ENCODE data around the gene MSANTD1.

Gene MSANTD1

DNA sequence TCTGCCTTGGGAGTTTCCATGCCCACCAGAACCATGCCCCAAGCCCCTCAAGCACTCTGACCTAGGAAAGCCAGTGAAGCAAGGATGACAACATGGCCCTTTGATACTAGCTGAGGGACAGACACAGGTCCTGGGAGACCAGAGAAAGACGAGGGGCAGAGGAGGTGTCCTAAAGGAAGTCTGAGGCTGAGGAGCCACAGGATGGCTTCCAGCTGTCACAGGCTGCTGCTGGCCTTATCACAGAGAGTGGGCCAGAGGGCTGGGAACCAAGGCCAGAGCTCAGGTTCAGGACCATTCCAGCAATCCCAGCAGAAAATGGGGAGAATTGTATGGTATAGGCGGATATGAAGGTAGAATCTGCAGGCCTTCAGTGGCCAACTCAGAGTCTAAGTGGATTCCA is 31.7 kb upstream of the MSANTD1 start:
- DNase-seq = no peak

GRCh38 chr4:3217771-3218170 is 31.2 kb upstream of the MSANTD1 start:
- no peak for DNase-seq

DNA sequence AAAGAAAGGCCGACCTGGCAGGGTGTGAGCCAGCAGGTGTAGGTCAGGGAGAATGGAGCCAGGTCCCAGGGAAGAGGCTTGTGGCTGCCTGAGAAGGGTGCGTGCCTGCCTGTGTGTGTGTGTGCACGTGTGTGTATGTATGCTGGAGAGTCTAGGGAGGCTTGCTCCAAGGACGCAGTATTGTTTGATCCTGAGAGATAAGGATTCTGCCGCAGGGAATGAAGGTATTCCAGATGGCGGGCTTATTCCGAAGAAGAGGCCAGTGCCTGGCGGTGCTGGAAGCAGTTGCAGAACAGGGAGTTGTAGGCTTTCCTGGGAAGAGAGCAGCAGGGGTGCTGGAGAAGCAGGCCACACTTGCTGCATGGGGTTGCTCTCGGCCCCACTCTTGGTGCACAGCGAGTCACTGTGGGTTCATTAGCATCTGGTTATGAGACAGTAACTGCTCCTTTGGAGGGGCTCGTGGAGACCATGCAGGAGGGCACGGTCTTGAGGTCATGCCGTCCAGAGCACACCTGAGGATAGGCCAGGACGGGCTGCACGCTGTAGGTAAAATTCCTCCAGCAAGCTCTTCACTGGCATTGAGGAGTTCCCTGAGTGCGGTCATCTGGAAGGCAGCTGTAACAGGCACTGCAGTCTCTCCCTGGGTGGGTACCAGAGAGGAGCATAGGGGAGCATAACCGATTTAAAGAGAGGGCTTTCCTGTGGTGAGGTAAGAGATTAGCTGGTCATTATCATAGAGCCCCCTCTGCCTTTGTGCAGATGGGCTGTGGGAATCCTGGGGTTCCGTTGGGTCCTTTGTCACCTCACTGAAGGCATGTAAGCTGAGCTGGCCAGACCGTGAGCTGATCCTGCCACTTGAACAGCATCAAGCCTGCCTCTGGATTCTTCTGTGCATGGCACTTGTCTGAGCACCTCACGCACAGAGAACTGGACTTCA is 29.9 kb upstream of the MSANTD1 start:
- no peak for DNase-seq

DNA sequence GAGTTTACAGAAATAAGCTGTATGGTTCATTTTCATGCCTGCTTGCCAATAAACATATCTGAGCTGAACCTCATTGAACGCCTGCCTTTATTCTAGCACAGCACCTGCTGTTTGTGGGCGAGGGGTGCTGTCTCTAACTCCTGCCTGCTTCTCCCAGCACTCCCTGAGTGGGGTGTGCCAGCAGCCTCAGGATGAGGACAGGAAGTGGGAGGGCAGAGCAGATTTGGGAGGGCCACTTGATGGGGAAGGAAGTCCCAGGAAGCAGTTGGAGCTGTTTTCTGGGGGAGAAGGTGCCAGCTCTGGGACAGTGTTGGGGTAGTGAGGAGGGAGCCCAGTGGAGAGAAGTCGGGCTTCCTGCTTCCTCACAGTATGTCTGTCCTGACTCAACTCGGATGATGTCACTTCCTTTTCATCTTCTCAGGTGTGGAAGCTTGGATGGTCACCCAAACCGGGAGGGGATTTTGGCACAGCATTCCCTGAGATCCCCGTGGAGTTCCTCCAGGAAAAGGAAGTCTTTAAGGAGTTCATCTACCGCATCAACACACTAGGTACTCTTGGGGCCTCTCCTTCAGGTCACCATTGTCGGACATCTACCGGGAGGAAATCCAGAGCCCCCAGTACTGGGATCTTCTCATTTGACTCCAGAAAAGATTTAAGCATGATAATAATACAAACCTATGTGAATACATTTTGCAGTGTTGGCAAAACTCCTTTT is 29.0 kb upstream of the MSANTD1 start:
- no peak for DNase-seq

GRCh38 chr4:3220476-3221183 is 28.3 kb upstream of the MSANTD1 start:
- DNase-seq = no peak

GRCh38 chr4:3221184-3221494 is 27.8 kb upstream of the MSANTD1 start:
- DNase-seq = no peak

DNA sequence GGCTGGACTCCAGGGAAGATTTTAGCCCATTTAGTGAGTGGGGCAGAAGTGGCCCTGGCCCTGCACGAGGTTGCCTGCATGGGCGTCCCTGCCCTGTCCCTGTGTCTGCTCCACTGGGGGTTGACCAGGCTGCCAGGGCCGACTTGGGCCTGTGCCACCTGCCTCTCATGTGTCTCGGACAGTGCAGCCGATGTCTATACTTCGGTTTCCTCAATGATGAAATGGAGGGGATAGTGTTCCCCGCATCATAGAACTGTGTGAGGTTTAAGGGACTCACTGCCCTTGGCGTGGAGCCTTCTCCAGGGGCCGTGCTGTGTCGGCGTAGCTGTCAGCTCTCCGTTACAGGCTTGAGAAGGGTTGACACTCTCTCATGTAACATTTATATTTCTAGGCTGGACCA is 27.0 kb upstream of the MSANTD1 start:
- no peak for DNase-seq

DNA sequence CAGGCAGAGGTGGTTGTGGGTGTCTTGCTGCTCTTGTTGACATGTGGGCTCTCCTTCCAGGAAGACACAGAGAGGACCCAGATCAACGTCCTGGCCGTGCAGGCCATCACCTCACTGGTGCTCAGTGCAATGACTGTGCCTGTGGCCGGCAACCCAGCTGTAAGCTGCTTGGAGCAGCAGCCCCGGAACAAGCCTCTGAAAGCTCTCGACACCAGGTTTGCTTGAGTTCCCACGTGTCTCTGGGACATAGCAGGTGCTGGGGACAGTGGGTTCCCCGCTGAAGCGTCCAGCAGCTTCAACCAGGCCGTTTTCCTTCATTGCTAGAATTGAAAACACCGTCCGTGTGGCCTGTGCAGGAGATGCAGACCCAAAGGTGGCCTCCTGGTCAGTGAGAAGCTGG is 25.6 kb upstream of the MSANTD1 start:
- no peak for DNase-seq

- peak; percentile 65 to 70 for DNase-seq
Measured at GRCh38 chr4:3223956-3224748, 24.8 kb upstream of the MSANTD1 start.

DNA sequence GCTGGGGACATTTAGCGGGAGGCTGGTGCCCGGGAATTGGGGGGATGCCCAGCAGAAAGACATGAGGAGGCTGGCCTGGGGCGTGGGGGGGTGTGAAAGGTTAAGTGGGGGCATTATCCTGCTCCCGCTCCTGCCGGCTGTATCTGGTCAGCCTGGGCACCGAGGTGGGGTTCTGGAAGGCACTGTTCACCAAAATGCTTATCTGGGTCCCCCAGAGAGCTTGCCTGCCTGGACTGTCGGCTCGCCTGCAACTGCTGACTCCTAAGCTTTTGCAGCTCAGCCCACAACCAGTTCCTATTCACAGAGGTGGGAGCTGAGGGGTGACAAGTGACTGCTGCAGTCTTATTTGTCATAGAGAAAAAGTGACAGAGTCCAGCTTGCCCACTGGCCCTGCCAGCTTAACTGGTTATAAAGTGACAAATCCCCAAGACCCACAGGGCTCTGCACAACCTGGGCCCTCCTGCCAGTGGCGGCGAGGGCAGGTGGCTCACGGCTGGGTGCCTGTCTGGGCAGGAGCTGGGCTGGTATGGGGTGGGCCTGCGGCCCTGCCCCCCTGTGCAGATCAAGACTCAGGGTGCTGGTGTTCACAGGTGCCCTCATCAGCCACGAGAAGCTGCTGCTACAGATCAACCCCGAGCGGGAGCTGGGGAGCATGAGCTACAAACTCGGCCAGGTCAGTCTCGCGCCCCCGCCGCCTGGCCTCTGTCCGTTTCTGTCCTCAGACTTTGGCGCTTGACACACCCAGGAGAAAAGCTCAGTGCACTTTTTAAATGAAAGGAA is 23.7 kb upstream of the MSANTD1 start:
- no peak for DNase-seq

DNA sequence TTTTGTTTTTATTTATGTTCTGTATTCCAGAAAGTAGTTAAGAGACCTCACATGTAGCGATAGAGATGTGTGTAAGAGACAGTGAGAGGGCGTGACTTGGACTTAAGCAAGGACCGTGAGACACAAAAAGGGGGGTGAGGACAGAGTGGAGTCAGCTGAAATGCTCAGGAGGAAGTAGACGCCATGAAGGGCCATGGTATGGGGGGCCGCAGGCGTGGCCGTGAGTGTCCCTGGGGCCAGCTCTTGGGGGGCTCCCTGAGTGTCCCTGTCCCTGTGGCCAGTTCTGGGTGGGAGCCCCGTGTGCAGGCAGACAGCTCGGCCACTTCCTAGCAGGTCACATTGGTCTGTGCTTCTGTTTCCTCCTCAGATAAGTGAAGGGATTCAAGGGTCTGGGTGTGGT is 23.0 kb upstream of the MSANTD1 start:
- DNase-seq = peak; percentile 77 to 84

DNA sequence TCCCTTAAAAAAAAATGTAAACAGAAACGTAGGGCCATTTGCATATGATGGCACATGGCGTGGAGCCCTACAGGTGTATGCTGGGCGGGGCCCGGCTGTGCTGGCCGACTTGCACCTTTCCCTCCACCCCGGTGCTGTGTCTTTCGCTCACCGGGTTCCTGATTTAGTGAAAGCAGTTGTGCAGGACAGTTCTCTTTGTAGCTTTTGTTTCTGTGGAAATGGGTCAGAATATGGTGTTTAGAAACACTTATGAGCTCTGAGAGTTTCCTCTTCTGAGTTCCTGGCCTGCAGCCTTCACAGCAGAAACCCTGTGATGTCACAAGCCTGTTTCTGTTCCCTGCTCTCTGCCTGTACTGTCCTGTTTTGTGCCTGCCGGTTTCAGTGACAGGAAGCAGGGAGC is 22.5 kb upstream of the MSANTD1 start:
- peak; percentile 80 to 89 for DNase-seq

- DNase-seq = no peak
Measured at GRCh38 chr4:3226944-3227343, 22.0 kb upstream of the MSANTD1 start.

DNA sequence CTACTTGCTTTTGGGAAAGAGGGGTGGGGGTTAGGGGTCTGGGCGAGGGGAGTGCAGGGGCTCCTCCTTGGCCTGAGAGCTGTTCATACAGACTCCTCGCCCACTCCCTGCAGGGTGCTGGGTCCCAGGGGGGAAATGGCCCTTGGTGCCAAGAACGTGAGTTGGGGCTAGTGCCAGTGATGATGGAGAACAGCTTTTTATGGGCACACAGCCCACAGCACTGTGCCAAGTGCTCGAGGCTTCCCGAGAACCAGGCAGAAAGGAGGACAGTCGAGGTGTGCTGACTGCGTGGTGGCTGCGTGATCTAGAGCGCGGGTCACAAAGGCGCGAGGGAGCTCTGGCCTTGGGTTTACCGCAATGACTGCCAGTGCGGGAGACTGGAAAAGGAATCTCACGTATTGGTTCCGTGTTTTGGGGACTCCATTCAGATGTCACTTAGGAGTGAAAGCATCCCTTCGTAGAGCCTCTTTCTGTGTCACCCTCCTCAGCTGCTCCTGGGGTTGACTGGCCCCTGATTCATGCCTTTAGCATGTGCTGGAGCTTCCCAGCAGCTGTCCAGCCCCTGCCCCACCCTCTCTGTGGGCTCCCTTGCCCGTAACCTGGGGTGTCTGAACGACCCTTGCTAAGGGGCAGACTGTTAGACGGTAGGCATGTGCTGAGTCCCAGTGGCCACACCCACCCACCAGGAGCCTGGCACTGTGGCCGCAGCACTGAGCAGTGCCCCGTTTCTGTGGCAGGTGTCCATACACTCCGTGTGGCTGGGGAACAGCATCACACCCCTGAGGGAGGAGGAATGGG is 20.9 kb upstream of the MSANTD1 start:
- DNase-seq = no peak

- no peak for DNase-seq
Measured at GRCh38 chr4:3228881-3229280, 20.1 kb upstream of the MSANTD1 start.

DNA sequence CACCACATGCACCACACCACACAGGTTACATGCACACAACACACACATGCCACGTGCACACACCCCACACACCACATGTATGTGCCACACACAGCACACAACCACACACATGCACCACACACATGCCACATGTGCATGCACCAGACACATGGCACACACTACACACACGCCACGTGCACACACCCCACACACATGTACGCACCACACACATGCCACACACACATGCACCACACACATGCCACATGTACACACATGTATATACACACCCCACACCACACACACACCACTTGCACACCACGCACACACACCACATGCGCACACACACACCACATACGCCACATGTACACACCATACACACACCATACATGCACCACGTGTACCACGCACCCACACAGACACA is 19.6 kb upstream of the MSANTD1 start:
- DNase-seq = no peak

DNA sequence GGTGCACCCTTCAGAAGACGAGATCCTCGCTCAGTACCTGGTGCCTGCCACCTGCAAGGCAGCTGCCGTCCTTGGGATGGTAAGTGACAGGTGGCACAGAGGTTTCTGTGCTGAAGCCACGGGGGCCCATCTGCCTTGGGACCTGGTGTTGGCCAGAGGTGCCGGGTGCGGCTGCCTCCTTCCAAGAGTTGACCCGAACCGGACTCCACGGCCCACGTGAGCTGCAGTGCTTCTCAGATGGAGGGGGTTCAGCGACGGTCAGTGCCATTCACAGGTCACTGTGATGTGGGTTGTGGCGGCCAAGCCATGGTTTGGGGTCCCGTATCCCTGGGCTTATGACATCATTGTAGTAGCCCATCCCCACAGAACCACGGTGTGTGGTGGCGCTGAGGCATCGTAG is 19.0 kb upstream of the MSANTD1 start:
- DNase-seq = no peak

GRCh38 chr4:3231471-3231870 is 17.5 kb upstream of the MSANTD1 start:
- peak; percentile 25 to 53 for DNase-seq

- DNase-seq = no peak
Measured at GRCh38 chr4:3232001-3232400, 17.0 kb upstream of the MSANTD1 start.

DNA sequence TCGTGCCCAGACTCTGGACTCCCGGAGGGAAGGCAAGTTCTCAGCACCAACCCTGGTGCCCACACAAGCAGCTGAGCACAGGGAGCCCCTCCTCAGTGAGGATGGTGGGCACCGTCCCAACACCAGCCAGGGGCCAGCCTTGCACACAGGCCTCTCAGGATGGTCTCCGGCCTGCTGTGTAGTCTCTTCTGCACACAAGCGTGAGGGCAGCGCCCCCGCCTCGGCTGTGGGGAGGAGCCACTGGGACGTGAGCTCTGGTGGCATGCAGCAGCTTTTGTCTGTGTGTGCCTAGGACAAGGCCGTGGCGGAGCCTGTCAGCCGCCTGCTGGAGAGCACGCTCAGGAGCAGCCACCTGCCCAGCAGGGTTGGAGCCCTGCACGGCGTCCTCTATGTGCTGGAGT is 16.1 kb upstream of the MSANTD1 start:
- DNase-seq = no peak

- no peak for DNase-seq
Measured at GRCh38 chr4:3233391-3234071, 15.4 kb upstream of the MSANTD1 start.

Measured in inflammatory macrophage treated with lipopolysaccharide for 1 hour (primary cell).